Activated naive CD8-positive, alpha-beta T cell (primary cell): ENCODE results near the gene TMEM167A.

Experiments
- H3K27ac Mint-ChIP-seq: one replicate; pipeline ENCODE4 v1.8.0; 2021; ENCODE audit warnings: mixed read lengths
- H3K27me3 Mint-ChIP-seq: one replicate; pipeline ENCODE4 v1.8.0; 2021; ENCODE audit warnings: mixed read lengths
- H3K36me3 Mint-ChIP-seq: one replicate; pipeline ENCODE4 v1.8.0; 2021; ENCODE audit warnings: mixed read lengths
- H3K4me1 Mint-ChIP-seq: one replicate; pipeline ENCODE4 v1.8.0; 2021; ENCODE audit warnings: low read depth, mixed read lengths
- H3K4me3 Mint-ChIP-seq: one replicate; pipeline ENCODE4 v1.8.0; 2021; ENCODE audit warnings: mild to moderate bottlenecking, mixed read lengths
- H3K9me3 Mint-ChIP-seq: one replicate; pipeline ENCODE4 v1.8.0; 2021; ENCODE audit warnings: low read depth, mixed read lengths

TMEM167A gene

DNA sequence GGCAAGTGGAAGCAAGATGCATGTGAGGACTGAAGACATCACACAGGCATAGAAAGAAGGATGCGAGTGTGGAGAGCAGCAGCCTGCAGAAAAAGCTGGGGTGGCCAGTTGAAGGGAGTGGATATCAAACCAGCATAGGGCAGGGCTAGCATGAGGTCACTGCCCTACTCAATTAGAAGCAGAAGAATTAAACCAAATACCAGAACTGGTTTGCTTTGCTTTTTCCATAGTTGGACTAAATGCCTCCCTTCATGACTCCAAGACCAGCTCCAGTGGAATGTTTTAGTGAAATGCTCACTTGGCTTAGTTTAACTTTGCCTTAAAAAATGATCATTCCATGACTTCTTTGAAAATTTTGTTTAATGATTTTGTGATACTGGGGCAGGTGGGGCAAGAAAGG, 45.8 kb downstream of the TMEM167A start:
- Mint-ChIP-seq H3K9me3 (no peaks in the 10 kb centered on the region), H3K27me3 (no peaks in the 10 kb centered on the region), H3K36me3 (no peaks in the 10 kb centered on the region), H3K27ac (no peak overlapping the region), H3K4me3 (no peak overlapping the region), H3K4me1 (no peaks in the 10 kb centered on the region)

DNA sequence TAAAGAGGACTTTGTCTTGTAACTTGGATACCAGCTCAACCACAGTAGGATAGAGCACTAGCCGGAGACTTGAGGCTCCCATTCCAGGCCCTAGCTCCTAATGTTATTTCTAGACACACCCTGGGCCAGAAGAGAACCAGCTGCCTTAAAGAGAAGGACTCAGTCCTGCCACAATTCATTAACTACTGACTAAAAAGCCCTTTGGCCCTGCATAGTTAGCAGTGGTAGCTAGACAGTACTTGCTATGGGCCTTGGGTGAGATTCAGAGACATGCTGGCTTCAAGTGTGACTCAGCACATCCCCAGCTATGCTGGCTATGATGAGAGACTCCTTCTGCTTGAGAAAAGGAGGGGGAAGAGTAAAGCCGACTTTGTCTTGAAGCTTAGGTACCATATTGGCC, 47.3 kb downstream of the TMEM167A start:
- Mint-ChIP-seq H3K27ac (no peak overlapping the region), H3K4me1 (no peaks in the 10 kb centered on the region), H3K9me3 (no peaks in the 10 kb centered on the region), H3K36me3 (no peaks in the 10 kb centered on the region), H3K4me3 (no peak overlapping the region), H3K27me3 (no peaks in the 10 kb centered on the region)

DNA sequence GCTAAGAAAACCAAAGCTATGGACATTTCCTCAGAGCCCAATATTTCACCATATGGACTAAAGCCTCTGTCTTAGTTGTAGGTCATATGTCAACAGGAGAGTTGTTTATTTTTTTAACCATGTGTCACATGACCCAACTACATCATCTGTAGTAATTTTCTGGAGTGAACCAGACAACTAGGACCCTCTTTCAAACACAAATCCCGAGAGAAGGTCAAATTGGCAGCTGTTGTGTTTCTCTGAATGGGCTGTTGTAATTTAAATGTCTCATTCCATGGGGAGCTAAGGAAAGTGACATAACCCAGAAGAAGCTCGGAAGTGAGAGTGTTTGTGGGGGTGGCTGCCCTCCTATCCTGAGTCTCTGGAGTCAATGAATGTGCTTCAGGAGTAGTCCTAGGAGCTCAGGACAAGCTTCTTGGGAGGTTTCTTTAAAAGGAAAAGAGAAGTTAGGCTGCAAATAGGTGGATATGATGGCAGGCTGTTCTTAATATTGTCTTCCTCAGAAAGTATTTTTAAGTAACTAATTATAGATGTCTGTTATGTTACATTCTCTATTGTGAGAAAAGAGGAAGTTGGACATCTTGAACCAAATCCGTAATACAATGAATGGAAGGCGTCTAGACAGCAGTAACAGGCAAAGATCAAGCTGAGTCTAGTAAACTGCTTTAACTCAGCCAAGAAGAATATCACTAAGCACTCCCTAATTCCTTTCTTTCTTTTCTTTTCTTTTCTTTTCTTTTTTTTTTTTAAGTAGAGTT, 50.1 kb downstream of the TMEM167A start:
- H3K27ac Mint-ChIP-seq = no peak overlapping the region
- H3K9me3 Mint-ChIP-seq = no peaks in the 10 kb centered on the region
- H3K4me1 Mint-ChIP-seq = no peaks in the 10 kb centered on the region
- H3K4me3 Mint-ChIP-seq = no peak overlapping the region
- H3K27me3 Mint-ChIP-seq = no peaks in the 10 kb centered on the region
- no peaks in the 10 kb centered on the region for H3K36me3 Mint-ChIP-seq

DNA sequence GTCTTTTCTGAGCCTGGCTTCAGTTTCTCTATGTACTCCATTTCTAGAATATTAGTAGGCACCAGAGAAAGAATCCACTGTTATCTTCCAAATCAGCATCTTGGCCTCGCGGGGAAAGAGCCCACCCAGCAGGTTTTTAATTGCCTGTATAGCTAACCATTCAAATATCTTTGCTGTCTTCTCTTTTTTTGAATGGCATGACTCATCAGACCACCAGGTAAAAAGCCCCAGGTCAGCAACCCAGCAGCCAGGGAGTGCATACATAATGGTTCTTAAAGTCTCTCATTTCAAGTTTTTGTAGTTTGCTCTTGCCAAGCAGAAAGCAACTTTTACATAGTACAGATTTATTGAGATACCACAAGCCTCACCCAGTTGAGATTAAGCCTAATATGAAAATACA, 50.7 kb downstream of the TMEM167A start:
- Mint-ChIP-seq H3K27me3 (no peaks in the 10 kb centered on the region), H3K4me3 (no peak overlapping the region), H3K36me3 (no peaks in the 10 kb centered on the region), H3K4me1 (no peaks in the 10 kb centered on the region), H3K9me3 (no peaks in the 10 kb centered on the region), H3K27ac (no peak overlapping the region)

DNA sequence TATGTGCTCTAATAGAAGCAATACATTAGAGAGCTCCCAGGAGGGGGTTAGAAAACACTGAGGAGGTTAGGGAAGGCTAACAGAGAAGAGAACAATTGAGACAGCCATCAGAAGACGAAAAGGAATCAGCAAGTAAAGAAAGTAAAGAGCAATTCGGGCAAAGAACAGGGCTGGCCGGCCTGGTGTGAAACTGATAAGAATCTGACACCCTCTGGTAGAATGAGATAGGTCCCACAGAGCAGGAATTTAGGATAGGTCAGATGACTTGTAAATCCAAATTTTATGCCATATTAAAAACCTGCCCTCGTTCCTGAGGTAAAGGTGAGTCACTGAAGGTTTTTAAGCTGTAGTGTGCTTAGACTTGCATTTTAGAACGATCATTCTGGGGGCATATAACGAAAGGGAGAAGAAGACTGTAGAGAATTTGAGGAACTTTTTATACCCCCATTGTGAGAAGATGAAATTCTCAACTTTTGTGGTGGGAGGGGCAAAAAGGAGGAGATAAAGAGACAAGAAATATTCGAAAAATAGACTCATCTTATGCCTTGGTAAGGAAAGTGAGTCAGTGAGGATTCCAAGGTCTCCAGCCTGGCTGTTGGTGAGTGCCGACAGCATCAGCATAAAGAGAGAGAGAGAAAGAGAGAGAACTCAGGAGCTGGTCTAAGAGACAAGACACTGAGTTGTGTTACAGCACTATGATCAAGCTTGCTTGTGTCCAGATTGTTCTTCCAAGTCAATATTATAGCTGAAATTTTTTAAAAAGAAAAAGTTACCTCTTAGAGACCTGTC, 51.3 kb downstream of the TMEM167A start:
- Mint-ChIP-seq H3K9me3 (no peaks in the 10 kb centered on the region), H3K27ac (no peak overlapping the region), H3K4me1 (no peaks in the 10 kb centered on the region), H3K27me3 (no peaks in the 10 kb centered on the region), H3K36me3 (no peaks in the 10 kb centered on the region), H3K4me3 (no peak overlapping the region)

- Mint-ChIP-seq H3K9me3 (peaks cover 8% of the 10 kb centered on the region), H3K27me3 (no peaks in the 10 kb centered on the region), H3K36me3 (peaks cover 8% of the 10 kb centered on the region), H3K4me3 (no peak overlapping the region), H3K27ac (no peak overlapping the region), H3K4me1 (no peaks in the 10 kb centered on the region)
Measured at GRCh38 chr5:83022334-83022733, 54.9 kb downstream of the TMEM167A start.

DNA sequence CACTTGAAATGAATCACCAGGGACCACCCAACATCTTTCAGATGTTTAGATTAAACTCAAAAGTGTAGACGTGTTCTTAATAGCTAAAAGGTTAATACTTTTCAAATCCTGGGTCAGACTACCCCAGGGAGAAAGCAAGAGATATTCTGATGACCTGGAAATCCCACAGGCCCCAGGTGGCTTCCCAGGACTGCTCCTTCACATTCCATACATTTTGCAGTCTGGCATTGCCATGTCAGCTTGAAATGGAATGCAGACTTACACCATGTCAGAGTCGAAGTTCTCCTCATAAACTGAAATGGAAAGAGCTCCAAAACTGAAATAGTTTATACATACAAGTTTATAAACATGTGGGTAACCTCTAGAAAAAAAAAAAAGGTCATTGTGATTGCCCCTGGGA, 61.5 kb downstream of the TMEM167A start:
- H3K4me1 Mint-ChIP-seq = no peaks in the 10 kb centered on the region
- H3K27ac Mint-ChIP-seq = no peak overlapping the region
- H3K27me3 Mint-ChIP-seq = no peaks in the 10 kb centered on the region
- H3K4me3 Mint-ChIP-seq = no peak overlapping the region
- H3K9me3 Mint-ChIP-seq = peaks cover 8% of the 10 kb centered on the region
- H3K36me3 Mint-ChIP-seq = peaks cover 11% of the 10 kb centered on the region

- Mint-ChIP-seq H3K9me3 (no peaks in the 10 kb centered on the region), H3K36me3 (peaks cover 3% of the 10 kb centered on the region), H3K4me1 (no peaks in the 10 kb centered on the region), H3K27me3 (no peaks in the 10 kb centered on the region), H3K27ac (no peak overlapping the region), H3K4me3 (no peak overlapping the region)
Measured at GRCh38 chr5:83011985-83012384, 65.2 kb downstream of the TMEM167A start.

DNA sequence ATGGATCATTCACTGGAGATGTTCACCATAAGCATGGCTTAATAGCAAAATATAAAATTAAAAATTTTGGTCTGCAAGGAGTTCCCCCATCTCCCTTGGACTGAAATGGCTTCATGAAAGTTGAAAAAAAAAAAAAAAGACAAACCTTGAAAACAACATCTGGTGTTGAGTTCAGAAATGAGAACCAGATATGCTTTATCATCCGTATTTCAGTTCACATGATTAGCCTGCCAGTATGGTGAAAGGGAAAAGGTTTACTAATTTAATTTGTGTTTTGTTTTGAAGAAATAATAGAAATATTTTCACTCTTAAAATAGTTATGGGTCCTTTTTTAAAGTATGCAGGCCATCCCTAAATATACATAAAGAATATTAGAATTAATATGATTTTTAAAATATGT, 67.8 kb downstream of the TMEM167A start:
- Mint-ChIP-seq H3K27ac (no peak overlapping the region), H3K9me3 (no peaks in the 10 kb centered on the region), H3K36me3 (no peaks in the 10 kb centered on the region), H3K27me3 (no peaks in the 10 kb centered on the region), H3K4me3 (no peak overlapping the region), H3K4me1 (no peaks in the 10 kb centered on the region)

DNA sequence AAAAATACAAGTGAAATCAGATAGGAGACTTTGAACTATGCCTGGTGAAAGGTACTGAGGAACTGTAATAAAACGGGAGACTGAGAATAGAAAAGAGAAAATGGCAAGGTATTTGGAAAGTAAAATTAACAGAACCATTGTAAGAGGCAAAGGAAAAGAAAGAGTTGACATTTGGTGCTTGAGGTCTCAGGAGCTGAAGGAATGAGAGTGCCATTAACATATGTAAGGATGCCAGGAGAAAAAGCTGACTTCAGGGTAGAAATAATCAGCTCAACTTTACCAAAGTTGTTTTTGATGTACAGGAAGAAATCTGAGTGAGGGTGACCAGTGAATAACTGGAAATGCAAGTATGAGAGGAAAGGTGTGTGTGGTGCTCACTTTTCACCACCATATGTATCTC, 69.4 kb downstream of the TMEM167A start:
- H3K27ac Mint-ChIP-seq = no peak overlapping the region
- H3K27me3 Mint-ChIP-seq = peaks cover 2% of the 10 kb centered on the region
- H3K9me3 Mint-ChIP-seq = no peaks in the 10 kb centered on the region
- H3K4me3 Mint-ChIP-seq = no peak overlapping the region
- no peaks in the 10 kb centered on the region for H3K4me1 Mint-ChIP-seq
- H3K36me3 Mint-ChIP-seq = no peaks in the 10 kb centered on the region

DNA sequence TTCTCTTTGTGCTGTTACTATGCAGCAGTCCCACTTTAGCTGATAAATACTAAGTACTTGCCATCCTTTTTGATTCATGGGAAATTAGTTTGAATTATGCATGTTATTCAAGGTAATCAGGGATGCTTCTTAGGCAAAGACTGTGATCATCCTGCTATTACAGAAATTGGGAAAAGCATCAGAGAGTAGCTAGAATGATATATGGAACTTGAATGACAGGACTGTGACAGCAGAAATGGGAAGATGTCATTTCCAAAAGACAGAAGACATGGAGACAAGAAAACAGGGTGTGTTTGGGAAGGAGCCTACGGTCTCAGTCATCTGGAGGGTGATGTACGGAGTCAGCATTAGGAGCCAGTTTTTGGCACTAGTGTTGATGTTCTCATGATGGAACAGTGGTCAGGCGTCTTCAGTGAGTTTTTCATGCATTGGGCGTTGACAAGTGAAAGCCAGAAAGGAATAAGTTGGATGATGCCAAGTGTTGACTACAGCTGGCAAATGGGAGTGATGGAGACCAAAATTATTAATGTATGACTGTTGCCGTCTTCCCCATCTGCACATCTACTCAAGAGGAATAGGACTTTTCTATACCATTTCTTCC, 70.4 kb downstream of the TMEM167A start:
- H3K36me3 Mint-ChIP-seq = no peaks in the 10 kb centered on the region
- H3K4me3 Mint-ChIP-seq = no peak overlapping the region
- no peaks in the 10 kb centered on the region for H3K4me1 Mint-ChIP-seq
- no peak overlapping the region for H3K27ac Mint-ChIP-seq
- H3K9me3 Mint-ChIP-seq = no peaks in the 10 kb centered on the region
- peaks cover 2% of the 10 kb centered on the region for H3K27me3 Mint-ChIP-seq

GRCh38 chr5:83003791-83004190, 73.4 kb downstream of the TMEM167A start:
- no peak overlapping the region for H3K27ac Mint-ChIP-seq
- peaks cover 2% of the 10 kb centered on the region for H3K27me3 Mint-ChIP-seq
- H3K9me3 Mint-ChIP-seq = no peaks in the 10 kb centered on the region
- H3K4me1 Mint-ChIP-seq = no peaks in the 10 kb centered on the region
- H3K4me3 Mint-ChIP-seq = no peak overlapping the region
- H3K36me3 Mint-ChIP-seq = no peaks in the 10 kb centered on the region
